GM21381 (cell line): ENCODE data around the gene CLEC6A.
"Not testable (repeated sequence)": the region's sequence is repeated elsewhere in the genome, so short reads cannot be mapped to it uniquely, and the experiment has no call there.

Experiments
- ATAC-seq: cut with Tn5 transposase; IDR thresholded peaks from one replicate; pipeline ENCODE4 v1.9.1; 2021; ENCODE audit warnings: mild to moderate bottlenecking, moderate library complexity; ENCODE audit not compliant: unreplicated experiment

CLEC6A gene

DNA sequence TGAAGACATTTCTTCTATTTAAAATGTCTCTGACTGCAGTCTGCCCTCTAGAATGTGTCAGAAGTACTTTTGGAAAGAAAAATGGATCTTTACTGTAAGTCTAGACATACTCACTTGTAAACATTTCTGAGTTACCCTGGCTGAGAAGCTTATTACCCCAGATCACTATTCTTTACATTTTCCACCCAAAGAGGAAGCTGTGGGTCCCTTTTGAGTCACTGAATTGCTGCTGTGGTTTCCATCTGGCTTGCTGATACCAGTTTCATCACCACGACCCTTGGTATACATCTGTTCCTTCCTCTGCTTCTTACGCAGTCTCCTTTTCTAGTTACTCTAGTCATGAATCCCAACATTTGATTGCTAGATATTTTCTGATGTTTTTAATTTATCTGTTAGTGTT is 37.3 kb downstream of the CLEC6A start:
- ATAC-seq, result peak; percentile 91

DNA sequence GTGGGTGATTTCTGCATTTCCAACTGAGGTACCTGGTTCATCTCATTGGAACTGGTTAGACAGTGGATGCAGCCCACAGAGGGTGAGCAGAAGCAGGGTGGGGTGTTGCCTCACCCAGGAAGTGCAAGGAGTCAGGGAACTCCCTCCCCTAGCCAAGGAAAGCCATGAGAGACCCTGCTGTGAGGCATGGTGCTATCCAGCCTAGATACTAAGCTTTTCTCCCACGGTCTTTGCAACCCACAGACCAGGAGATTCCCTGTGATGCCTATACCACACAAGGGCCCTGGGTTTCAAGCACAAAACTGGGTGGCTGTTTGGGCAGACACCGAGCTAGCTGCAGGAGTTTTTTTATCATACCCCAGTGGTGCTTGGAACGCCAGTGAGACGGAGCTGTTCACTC is 39.9 kb downstream of the CLEC6A start:
- not testable (repeated sequence) for ATAC-seq

DNA sequence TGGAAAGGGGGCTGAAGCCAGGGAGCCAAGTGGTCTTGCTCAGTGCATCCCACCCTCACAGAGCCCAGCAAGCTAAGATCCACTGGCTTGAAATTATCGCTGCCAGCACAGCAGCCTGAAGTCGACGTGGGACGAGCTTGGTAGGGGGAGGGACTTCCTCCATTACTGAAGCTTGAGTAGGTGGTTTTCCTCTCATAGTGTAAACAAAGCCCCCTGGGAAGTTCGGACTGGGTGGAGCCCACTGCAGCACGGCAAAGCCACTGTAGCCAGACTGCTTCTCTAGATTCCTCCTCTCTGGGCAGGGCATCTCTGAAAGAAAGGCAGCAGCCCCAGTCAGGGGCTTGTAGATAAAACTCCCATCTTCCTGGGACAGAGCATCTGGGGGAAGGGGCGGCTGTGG is 40.3 kb downstream of the CLEC6A start:
- ATAC-seq, result not testable (repeated sequence)

DNA sequence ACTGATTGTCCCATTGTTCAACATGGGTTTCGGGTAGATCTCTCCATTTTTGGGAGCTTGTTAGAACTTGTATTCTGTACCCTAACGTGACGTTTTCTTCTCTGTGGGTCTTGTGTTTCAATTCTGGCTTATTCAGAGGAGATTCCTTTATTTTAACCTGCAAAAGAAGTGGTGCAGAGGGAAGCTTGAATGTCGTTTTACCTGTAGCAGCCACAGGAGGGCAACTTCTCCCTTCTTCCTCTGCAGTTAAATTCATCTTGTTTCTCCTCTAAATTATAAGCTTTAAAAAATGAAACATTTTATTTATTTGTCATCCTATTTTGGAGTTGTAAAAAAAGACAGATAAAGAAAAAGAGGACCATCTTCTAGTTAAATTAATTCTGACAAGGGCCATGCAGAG is 43.9 kb downstream of the CLEC6A start:
- ATAC-seq, result no peak

DNA sequence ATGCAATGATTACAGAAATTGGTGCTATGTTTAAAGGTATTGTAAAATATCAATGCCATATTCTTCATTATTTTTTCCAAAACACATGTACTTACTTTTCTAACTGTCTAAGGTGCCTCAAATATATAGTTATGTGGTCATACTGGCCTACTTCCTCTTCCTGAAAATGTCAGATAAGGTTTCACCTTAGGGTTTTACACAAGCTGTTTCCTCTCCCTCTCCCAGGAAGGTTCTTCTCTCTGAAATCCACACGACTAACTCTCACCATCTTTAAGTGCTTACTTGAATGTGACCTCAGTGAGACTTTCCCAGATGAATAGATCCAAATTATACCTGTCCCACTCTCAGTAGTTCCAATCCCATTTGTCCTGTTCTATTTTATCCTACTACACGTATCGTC is 46.0 kb downstream of the CLEC6A start:
- no peak for ATAC-seq

DNA sequence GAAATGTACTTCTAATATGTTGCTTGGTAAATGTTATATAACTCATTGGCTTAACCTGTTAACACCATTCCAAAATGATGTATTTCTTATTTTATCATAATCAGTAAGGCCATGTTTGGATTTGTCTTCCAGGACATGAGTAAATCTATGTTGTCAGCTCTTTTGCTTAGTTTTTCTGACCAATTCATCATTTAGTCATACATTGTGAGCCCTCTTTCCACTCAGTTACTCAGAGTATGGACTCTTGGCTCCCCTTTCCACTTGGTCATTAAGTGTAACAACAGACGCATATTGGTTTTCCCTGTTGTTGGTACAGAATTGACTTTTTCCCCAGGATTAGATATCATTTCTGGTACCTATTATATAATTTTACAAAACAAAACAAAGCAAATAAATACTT is 48.6 kb downstream of the CLEC6A start:
- ATAC-seq, result no peak

DNA sequence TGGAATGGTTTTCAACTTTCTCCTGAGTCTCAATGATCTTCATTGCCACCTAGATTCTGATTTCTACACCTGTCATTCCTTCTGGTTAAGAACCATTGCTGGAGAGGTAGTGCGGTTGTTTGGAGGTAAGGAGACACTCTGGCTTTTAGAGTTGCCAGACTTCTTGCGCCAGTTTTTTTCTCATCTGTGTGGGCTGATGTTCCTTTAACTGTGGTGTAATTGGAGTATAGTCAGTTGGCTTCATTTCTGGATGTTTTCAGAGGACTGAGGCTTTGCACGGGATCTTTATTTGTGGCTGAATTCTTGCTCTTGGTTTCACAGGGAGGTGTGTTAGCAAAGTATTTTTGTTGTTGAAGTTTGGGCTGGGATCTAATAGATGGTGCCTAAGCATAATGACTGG is 51.8 kb downstream of the CLEC6A start:
- ATAC-seq, result no peak

DNA sequence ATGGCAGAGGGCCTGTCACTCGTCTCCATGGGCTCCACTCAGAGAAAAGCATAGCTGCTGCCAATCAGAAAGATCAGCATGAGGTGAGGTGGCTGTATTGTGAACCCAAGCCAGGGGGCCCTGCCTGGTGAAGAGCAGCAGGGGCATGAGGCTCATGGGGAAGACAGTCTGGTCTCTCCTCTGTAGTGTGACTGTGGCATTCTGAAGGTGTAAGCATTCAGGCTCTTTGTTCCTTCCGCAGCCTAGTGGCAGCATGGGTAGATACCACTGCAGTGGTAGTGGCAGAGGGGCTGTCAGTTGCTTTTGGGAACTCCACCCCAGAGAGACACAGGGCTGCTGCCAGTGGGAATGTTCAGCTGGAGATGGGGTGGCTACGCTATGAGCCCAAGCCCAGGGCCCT is 52.5 kb downstream of the CLEC6A start:
- no peak for ATAC-seq

DNA sequence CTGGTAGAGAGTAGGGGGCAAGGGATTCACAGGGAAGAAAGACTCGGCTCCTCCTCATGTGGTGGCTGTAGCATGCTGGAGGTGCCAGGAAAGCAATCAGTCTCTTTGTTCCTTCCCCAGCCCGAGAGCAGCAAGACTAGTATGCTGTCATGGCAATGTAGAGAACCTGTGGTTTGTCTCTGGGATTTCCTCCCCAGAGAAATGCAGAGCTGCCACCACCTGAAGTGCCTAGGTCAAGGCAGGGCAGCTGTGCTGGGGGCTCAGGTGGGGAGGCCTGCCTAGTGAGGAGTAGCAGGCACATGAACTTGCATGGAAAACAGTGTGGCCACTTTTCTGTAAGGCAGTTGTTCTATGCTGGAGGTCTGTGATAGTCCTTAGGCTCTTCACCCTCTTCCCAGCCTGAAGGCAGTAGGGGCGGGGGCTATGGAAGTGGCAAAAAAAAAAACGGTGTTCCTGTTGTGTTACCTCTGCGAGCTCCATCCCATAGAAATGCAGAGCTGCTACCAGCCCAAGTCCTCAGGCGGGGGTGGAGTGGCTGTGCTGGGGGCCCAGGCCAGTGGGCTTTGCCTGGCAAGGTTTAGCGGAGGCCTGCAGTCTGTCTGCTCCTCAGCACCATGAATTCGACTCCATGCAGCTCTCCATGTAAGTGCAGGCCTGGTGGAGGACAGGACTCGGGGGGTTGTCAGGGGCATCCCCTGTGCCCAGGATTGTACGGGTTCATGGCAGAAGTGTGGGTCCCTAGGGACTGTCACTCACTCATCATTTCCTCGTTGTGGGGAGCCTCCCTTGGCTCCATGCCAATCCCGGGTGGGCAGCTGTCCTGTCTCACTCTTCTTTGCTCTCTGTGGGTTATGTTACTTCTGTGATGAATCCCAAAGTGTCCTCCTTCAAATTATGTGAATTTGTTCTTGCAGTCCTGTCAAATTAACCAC is 53.4 kb downstream of the CLEC6A start:
- ATAC-seq, result no peak

DNA sequence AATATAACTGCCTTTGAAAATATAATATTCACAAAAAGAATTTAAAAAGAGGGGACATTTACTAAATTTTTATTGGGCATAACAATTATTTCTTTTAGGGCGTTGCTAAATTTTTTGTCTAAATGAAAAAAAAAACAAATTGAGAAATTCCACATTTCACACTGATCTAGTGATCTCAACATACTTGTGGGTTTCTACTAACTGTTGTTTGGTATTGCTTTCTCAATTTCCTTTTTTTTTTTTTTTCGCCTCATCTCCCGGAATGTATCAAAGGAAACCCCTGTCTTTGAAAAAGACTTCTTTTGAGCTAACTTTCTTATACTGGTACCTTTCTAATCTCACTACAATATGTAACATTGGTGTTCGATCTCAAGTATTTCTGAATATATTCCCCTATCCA is 57.5 kb downstream of the CLEC6A start, which contains the start of gene CLEC4D:
Gene CLEC4D, plus strand, starts transcription at position 248 of the 400 bp plus-strand sequence. CDS start 230 bp downstream, outside the sequence.
- no peak for ATAC-seq

DNA sequence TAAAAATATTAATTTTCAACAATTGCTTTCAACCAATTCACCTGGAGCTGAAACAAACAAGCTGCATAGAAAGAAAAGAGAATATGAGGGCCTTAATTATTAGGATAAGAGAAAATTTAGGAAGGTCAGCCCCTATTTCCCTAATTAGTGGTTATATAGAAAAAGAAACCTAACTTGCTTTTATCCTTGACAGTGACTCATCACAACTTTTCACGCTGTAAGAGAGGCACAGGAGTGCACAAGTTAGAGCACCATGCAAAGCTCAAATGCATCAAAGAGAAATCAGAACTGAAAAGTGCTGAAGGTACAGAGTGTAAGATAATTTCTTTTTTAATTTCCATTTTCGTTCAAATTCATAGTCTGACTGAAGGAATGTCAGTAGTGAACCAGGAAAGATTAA is 62.2 kb downstream of the CLEC6A start:
- no peak for ATAC-seq

DNA sequence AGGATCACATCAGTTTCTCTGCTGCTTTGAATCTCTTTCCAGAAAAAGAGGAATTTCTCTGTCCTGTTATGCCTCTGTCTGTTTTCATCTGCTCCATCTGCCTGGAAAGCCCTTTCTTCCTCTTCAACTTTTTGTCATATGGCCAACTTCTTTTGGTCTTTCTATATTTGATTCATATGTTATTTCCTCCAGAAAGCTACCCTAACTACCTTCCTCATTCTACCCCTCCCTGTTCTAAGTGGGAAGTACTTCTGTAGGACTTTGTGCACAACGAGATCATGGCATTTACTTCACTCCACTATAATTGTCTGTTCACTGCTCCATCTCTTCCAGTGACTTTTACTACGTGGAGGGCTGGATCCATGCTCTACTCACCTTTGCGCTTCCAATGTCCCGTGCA is 63.4 kb downstream of the CLEC6A start:
- ATAC-seq, result no peak

DNA sequence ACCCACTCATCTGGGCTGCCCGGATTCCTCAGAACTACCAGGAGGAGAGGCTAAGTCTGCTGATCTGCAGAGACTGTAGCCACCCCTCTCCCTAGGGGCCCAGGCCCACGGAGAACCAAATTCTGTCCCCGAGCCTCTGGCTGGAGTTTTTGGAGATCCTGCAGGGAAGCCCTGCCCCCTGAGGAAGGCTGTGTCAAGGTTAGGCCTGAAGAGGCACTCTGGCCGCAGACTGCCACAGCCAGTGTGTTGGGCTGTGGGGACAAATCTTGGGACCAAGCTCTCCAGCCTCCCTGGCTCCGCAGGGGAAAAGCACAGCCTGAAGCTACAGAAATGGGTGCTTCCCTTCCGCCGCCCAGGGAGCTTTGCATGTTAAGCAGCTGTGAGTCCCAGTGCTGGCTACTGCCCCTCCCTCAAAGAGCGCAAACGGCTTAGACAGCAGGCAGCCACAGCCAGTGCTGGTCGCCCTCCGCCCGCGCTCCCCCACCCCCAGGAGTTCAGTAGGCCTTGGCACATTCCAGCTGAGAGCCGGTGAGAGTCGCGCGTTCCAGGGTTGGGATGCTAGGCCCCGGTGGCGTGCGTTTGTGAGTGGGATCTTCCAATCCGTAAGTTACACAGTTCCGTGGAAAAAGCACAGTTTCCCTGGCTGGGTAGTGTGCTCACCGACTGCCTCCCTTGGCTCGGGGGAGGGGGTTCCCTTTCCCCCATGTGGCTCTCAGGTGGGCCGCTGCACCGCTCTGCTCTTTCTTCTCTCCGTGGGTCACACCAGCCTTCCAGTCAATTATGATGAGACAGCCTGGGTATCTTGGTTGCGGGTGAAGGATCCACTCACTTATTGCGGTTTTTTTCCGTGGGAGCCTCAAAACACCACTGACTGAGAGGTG is 71.7 kb downstream of the CLEC6A start:
- no peak for ATAC-seq
